ENCODE results near the gene MAMLD1. TPM values are rescaled to one million over a fixed set of nuclear protein-coding genes. Genes with fewer than 3 reads are reported as not detected.
A peak's percentile ranks its signal among the peaks of the same experiment; 100 is the strongest.

The MAMLD1 gene
- total and polyA plus RNA-seq, 12 donors = 1.4 to 11.2 (median 6.5) TPM

- H3K4me1 ChIP-seq (replicated peaks in 1 of 2) = no peaks in the 10 kb centered on the region
- DNase-seq = peak in 1 of 7 donors; percentile 17
- no peak overlapping the region for H3K27ac ChIP-seq
- WGBS, 4 donors = 26 to 62% (median 35%) methylated on average over 2 to 3 of the region's 3 CpGs
- intact Hi-C loops (cut with DNase I) = no loop called here
- TF ChIP-seq POLR2A (IDR thresholded peaks at IDR 0.05) (no peak), CTCF (IDR thresholded peaks at IDR 0.05) (no peak)
- H3K9me3 ChIP-seq (replicated peaks in 1 of 3) = no peaks in the 10 kb centered on the region
- H3K4me3 ChIP-seq = no peak overlapping the region
- no peaks in the 10 kb centered on the region for H3K27me3 ChIP-seq
- H3K36me3 ChIP-seq (replicated peaks in 1 of 2) = no peaks in the 10 kb centered on the region
Observed at GRCh38 chrX:150316564-150316963, 46.6 kb upstream of the MAMLD1 start.

- Histone ChIP-seq H3K36me3 (replicated peaks in 1 of 2) (no peaks in the 10 kb centered on the region), H3K9me3 (replicated peaks in 1 of 3) (no peaks in the 10 kb centered on the region), H3K27me3 (no peaks in the 10 kb centered on the region), H3K4me1 (replicated peaks in 1 of 2) (no peaks in the 10 kb centered on the region), H3K27ac (no peak overlapping the region), H3K4me3 (no peak overlapping the region)
- TF ChIP-seq POLR2A (IDR thresholded peaks at IDR 0.05) (no peak), CTCF (IDR thresholded peaks at IDR 0.05) (no peak)
- no peak for DNase-seq
- intact Hi-C loops (cut with DNase I) = no loop called here
Observed at GRCh38 chrX:150323020-150323419, 40.1 kb upstream of the MAMLD1 start.

- Histone ChIP-seq H3K36me3 (replicated peaks in 1 of 2) (no peaks in the 10 kb centered on the region), H3K4me1 (replicated peaks in 1 of 2) (no peaks in the 10 kb centered on the region), H3K4me3 (no peak overlapping the region), H3K9me3 (replicated peaks in 1 of 3) (no peaks in the 10 kb centered on the region), H3K27ac (no peak overlapping the region), H3K27me3 (no peaks in the 10 kb centered on the region)
- DNase-seq = peak in 3 of 7 donors; percentile 17 to 53 (median 28)
- WGBS, 4 donors = 50 to 69% (median 59%) methylated on average over 4 of the region's 4 CpGs
- no peak for TF ChIP-seq CTCF (IDR thresholded peaks at IDR 0.05)
- TF ChIP-seq POLR2A (IDR thresholded peaks at IDR 0.05) = no peak
- intact Hi-C loops (cut with DNase I) = no loop called here
Observed at GRCh38 chrX:150324035-150324728, 38.9 kb upstream of the MAMLD1 start.

- no peak for TF ChIP-seq CTCF (IDR thresholded peaks at IDR 0.05)
- no peak for TF ChIP-seq POLR2A (IDR thresholded peaks at IDR 0.05)
- H3K27ac ChIP-seq = no peak overlapping the region
- H3K27me3 ChIP-seq = no peaks in the 10 kb centered on the region
- no peaks in the 10 kb centered on the region for H3K4me1 ChIP-seq (replicated peaks in 1 of 2)
- DNase-seq = no peak
- H3K9me3 ChIP-seq (replicated peaks in 1 of 3) = no peaks in the 10 kb centered on the region
- H3K36me3 ChIP-seq (replicated peaks in 1 of 2) = no peaks in the 10 kb centered on the region
- no peak overlapping the region for H3K4me3 ChIP-seq
- WGBS, 4 donors = 80 to 91% (median 86%) methylated on average over 2 of the region's 2 CpGs
- intact Hi-C loops (cut with DNase I) = no loop called here
Observed at GRCh38 chrX:150324919-150325318, 38.2 kb upstream of the MAMLD1 start.
